SK-N-SH (cell line): ENCODE measurements around the gene CPEB1.

Experiments used
- REST ChIP-seq: IDR thresholded peaks from 2 replicates; pipeline ENCODE4 v1.6.1; 2012; ENCODE audit warnings: mild to moderate bottlenecking, low read depth, low read length, moderate library complexity
- TCF12 ChIP-seq: IDR thresholded peaks from 2 replicates; pipeline ENCODE4 v1.4.0; 2012

- TF ChIP-seq REST: no peak
- no peak for TF ChIP-seq TCF12
Observed at GRCh38 chr15:82660378-82660777, 13.2 kb upstream of the CPEB1 start.
